Neural progenitor cell (in vitro differentiated cells): ENCODE results near the gene UAP1.

Experiments
- CTCF ChIP-seq: fragments of 200-600 bp; sonication (generic); IDR thresholded peaks from 2 replicates; pipeline ENCODE4 v1.5.1; 2017; ENCODE audit warnings: antibody characterized with exemption, mild to moderate bottlenecking
- EZH2 ChIP-seq: fragments of 200-600 bp; sonication (generic); IDR thresholded peaks from 2 replicates; pipeline ENCODE4 v1.6.1; 2017; ENCODE audit warnings: antibody characterized with exemption, mild to moderate bottlenecking, moderate library complexity
- EZH2phosphoT487 ChIP-seq: fragments of 200-600 bp; sonication (generic); IDR thresholded peaks from 2 replicates; pipeline ENCODE4 v1.6.1; 2017; ENCODE audit warnings: antibody characterized with exemption

GRCh38 chr1:162549001-162549400, 12.5 kb upstream of the UAP1 start:
- TF ChIP-seq CTCF (no peak), EZH2 (no peak), EZH2phosphoT487 (no peak)
